IMR-90 (cell line): Measurements from ENCODE around the gene TRPV4. TPM values are rescaled to one million over a fixed set of nuclear protein-coding genes. Genes with fewer than 3 reads are reported as not detected.
"Not testable (repeated sequence)": the region's sequence is repeated elsewhere in the genome, so short reads cannot be mapped to it uniquely, and the experiment has no call there.

ENCODE experiments used
- ATAC-seq: fragments of 200-7000 bp; cut with Tn5 transposase; 2 replicates; pipeline ENCODE4 v1.9.1; 2020; ENCODE audit warnings: low read depth, mild to moderate bottlenecking, moderate library complexity
- BruUV-seq: library from RNA; stranded (reverse); fragments of 400-500 nt; replicated peaks from 2 replicates; lab custom pipeline; 2021; lab: Mats Ljungman, UMichigan
- CTCF ChIA-PET: fragments of 300-600 bp; formaldehyde crosslinking; extraction: SDS; loops from one replicate; lab custom pipeline; 2021; ENCODE audit warnings: antibody characterized with exemption; lab: Yijun Ruan, JAX
- POLR2A ChIA-PET: fragments of 300-600 bp; sonication (Branson Sonifier 250); formaldehyde crosslinking; loops from one replicate; lab custom pipeline; 2022; ENCODE audit warnings: antibody characterized with exemption; ENCODE audit not compliant: unreplicated experiment; lab: Charles Lee
- DNase-seq: peaks from one replicate; pipeline ENCODE4 v3.0.0; 2013
- H2AFZ ChIP-seq: replicated peaks from 2 replicates; pipeline ENCODE3; 2013; ENCODE audit warnings: low read length, mild to moderate bottlenecking; ENCODE audit not compliant: poor library complexity
- H2AK5ac ChIP-seq: 2 replicates; pipeline ENCODE4 v1.6.1; 2013; ENCODE audit warnings: low read depth, low read length, inconsistent platforms
- H2AK9ac ChIP-seq: replicated peaks from 2 replicates; pipeline ENCODE3; 2013; ENCODE audit warnings: mild to moderate bottlenecking, low read depth, low read length, moderate library complexity; ENCODE audit not compliant: poor library complexity
- H2BK120ac ChIP-seq: 2 replicates; pipeline ENCODE4 v1.6.1; 2013; ENCODE audit warnings: low read depth, low read length, inconsistent platforms
- H2BK15ac ChIP-seq: 3 replicates; pipeline ENCODE4 v1.6.1; 2013; ENCODE audit warnings: low read depth, low read length, inconsistent platforms
- H2BK20ac ChIP-seq: 2 replicates; pipeline ENCODE4 v1.6.1; 2013; ENCODE audit warnings: low read depth, mild to moderate bottlenecking, inconsistent platforms, low read length, moderate library complexity
- H2BK5ac ChIP-seq: 2 replicates; pipeline ENCODE4 v1.6.1; 2013; ENCODE audit warnings: mild to moderate bottlenecking, low read depth, low read length, inconsistent platforms; ENCODE audit not compliant: poor library complexity, severe bottlenecking
- H3K14ac ChIP-seq: replicated peaks from 2 replicates; pipeline ENCODE4 v1.6.1; 2013; ENCODE audit warnings: low read depth, low read length, inconsistent platforms
- H3K18ac ChIP-seq: 2 replicates; pipeline ENCODE4 v1.6.1; 2013; ENCODE audit warnings: low read depth, low read length, control low read depth
- H3K23ac ChIP-seq: 2 replicates; pipeline ENCODE4 v1.6.1; 2013; ENCODE audit warnings: low read depth, low read length, inconsistent platforms
- H3K27ac ChIP-seq: 2 replicates; pipeline ENCODE4 v1.5.1; 2013; ENCODE audit warnings: mild to moderate bottlenecking, control low read depth, low read length; ENCODE audit not compliant: insufficient read depth
- H3K27me3 ChIP-seq: 2 replicates; pipeline ENCODE4 v1.6.1; 2013; ENCODE audit warnings: low read length; ENCODE audit not compliant: control insufficient read depth, insufficient read depth
- H3K36me3 ChIP-seq: 2 replicates; pipeline ENCODE4 v1.6.1; 2013; ENCODE audit warnings: low read length, mixed read lengths; ENCODE audit not compliant: control insufficient read depth, insufficient read depth
- H3K4ac ChIP-seq: 2 replicates; pipeline ENCODE4 v1.6.1; 2013; ENCODE audit warnings: low read depth, low read length, inconsistent platforms
- H3K4me1 ChIP-seq: 2 replicates; pipeline ENCODE4 v1.6.1; 2013; ENCODE audit warnings: low read length, mixed read lengths; ENCODE audit not compliant: control insufficient read depth, insufficient read depth
- H3K4me2 ChIP-seq: 2 replicates; pipeline ENCODE4 v1.6.1; 2013; ENCODE audit warnings: low read depth, mild to moderate bottlenecking, control low read depth, low read length, moderate library complexity
- H3K4me3 ChIP-seq: 2 replicates; pipeline ENCODE4 v1.5.1; 2013; ENCODE audit warnings: low read depth, mild to moderate bottlenecking, control low read depth, low read length, moderate library complexity; ENCODE audit not compliant: insufficient read depth
- H3K56ac ChIP-seq: 2 replicates; pipeline ENCODE4 v1.6.1; 2013; ENCODE audit warnings: low read length, inconsistent platforms; ENCODE audit not compliant: insufficient read depth; ENCODE audit errors: extremely low read depth
- H3K79me1 ChIP-seq, 2 experiments: 2 replicates each; pipeline ENCODE4 v1.6.1; 2013; ENCODE audit warnings: low read length in 2 of 2, inconsistent platforms in 1 of 2, low read depth in 1 of 2
- H3K9ac ChIP-seq: 2 replicates; pipeline ENCODE4 v1.6.1; 2013; ENCODE audit warnings: low read depth, low read length, control low read depth
- H3K9me1 ChIP-seq: 2 replicates; pipeline ENCODE4 v1.6.1; 2013; ENCODE audit warnings: low read length, inconsistent platforms; ENCODE audit not compliant: insufficient read depth
- H3K9me3 ChIP-seq: 2 replicates; pipeline ENCODE4 v1.6.1; 2013; ENCODE audit warnings: low read length; ENCODE audit not compliant: control insufficient read depth, insufficient read depth
- H4K20me1 ChIP-seq: 2 replicates; pipeline ENCODE4 v1.6.1; 2013; ENCODE audit warnings: low read length, inconsistent platforms; ENCODE audit not compliant: insufficient read depth
- H4K5ac ChIP-seq: 2 replicates; pipeline ENCODE4 v1.6.1; 2013; ENCODE audit warnings: mild to moderate bottlenecking, low read depth, low read length, control low read depth
- H4K8ac ChIP-seq, 2 experiments: 2 replicates each; pipeline ENCODE4 v1.6.1; 2013; ENCODE audit warnings: low read depth in 2 of 2, low read length in 2 of 2, control low read depth in 1 of 2, inconsistent platforms in 1 of 2
- H4K91ac ChIP-seq: 2 replicates; pipeline ENCODE4 v1.6.1; 2013; ENCODE audit warnings: low read depth, low read length, inconsistent platforms; ENCODE audit not compliant: insufficient read depth
- WGBS, 2 experiments: methylation state at CpG; one replicate each; pipeline versions ENCODE4 v1.1.5 to v1.1.7; 2013; ENCODE audit warnings: missing lambda C conversion rate in 2 of 2; ENCODE audit not compliant: insufficient read length in 1 of 2; ENCODE audit errors: extremely low coverage in 2 of 2; 5-methylcytosine and 5-hydroxymethylcytosine counted together
- dilution Hi-C: fragments of 300-500 bp; cut with HindIII; formaldehyde crosslinking; loops from one replicate; pipeline ENCODE4 v1.14.3; 2018; ENCODE audit warnings: low sequenced_read_pairs; ENCODE audit not compliant: unreplicated experiment
- in situ Hi-C: fragments of 300-500 bp; cut with MboI; formaldehyde crosslinking; loops from 3 replicates; pipeline ENCODE4 v1.14.3; 2019; ENCODE audit warnings: low sequenced_read_pairs, inconsistent platforms, mixed read lengths
- intact Hi-C: fragments of 100-400 bp; cut with micrococcal nuclease; formaldehyde crosslinking; loops from 2 replicates; pipeline ENCODE4 v1.10.0; 2022
- polyA plus RNA-seq, 3 experiments: library from polyadenylated mRNA; depleted of rRNA; stranded (reverse); fragments of >200 nt; gene quantifications; 2 replicates each; pipeline ENCODE4 v1.2.3, GENCODE V29; 2012; ENCODE audit warnings: low replicate concordance in 1 of 3
- total RNA-seq: library from RNA; depleted of rRNA; stranded (reverse); fragments of >200 nt; gene quantifications from 2 replicates; pipeline ENCODE4 v1.2.3, GENCODE V29; 2012

TRPV4 gene
- total and polyA plus RNA-seq, 2 of the 4 experiments (the other 2 are of a cell fraction), result 1.1 to 6.1 TPM

DNA sequence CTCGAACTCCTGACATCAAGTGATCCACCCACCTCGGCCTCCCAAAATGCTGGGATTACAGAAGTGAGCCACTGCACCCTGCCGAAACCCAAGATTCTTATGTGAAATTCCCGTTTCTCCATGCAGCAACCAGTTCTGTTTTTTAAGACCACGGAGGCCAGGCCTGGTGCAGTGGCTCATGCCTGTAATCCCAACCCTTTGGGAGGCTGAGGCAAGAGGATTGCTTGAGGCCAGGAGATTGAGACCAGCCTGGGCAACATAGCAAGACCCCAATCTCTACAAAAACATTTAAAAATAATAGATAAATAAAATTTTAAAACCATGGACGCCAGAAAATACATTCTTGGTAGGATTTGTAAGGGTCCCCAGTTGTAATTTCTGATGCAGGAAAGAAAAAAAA is 17.3 kb upstream of the TRPV4 start:
- CTCF ChIA-PET, result interaction anchor here (0.6 kb wide), 1 partner anchor 173 kb away, joined by 3 read pairs; no protein-coding TSS in a partner anchor
- H3K27ac ChIP-seq, H3K23ac ChIP-seq, H2AFZ ChIP-seq, H3K4me3 ChIP-seq, H2BK5ac ChIP-seq, H3K79me1 ChIP-seq, dilution Hi-C loops, ATAC-seq, DNase-seq, H2BK20ac ChIP-seq, H3K56ac ChIP-seq, H4K5ac ChIP-seq, H4K8ac ChIP-seq, H2BK120ac ChIP-seq, H3K4me2 ChIP-seq, intact Hi-C loops, in situ Hi-C loops, H3K27me3 ChIP-seq, H4K91ac ChIP-seq, POLR2A ChIA-PET, H2AK5ac ChIP-seq, H4K20me1 ChIP-seq, H3K14ac ChIP-seq, H3K9me1 ChIP-seq, H2BK15ac ChIP-seq, H2AK9ac ChIP-seq, H3K9me3 ChIP-seq, H3K4me1 ChIP-seq, H3K9ac ChIP-seq, H3K4ac ChIP-seq, BruUV-seq, H3K18ac ChIP-seq: not testable (repeated sequence)
- WGBS, 2 experiments, result 100% methylated on average over 1 of the region's 6 CpGs; no CpG with 5 or more reads in 1 of the 2 experiments
- H3K36me3 ChIP-seq, result peaks cover 13% of the 10 kb centered on the region
